GM12872 (cell line): Measurements from ENCODE around the gene BABAM1.

ENCODE experiments used
- TF ChIP-seq, protein P1 (sequence below): IDR thresholded peaks from 3 replicates; pipeline ENCODE4 v1.5.1; 2011; ENCODE audit warnings: low read depth, mild to moderate bottlenecking, low read length, moderate library complexity; ENCODE audit not compliant: insufficient read depth

Gene BABAM1

DNA sequence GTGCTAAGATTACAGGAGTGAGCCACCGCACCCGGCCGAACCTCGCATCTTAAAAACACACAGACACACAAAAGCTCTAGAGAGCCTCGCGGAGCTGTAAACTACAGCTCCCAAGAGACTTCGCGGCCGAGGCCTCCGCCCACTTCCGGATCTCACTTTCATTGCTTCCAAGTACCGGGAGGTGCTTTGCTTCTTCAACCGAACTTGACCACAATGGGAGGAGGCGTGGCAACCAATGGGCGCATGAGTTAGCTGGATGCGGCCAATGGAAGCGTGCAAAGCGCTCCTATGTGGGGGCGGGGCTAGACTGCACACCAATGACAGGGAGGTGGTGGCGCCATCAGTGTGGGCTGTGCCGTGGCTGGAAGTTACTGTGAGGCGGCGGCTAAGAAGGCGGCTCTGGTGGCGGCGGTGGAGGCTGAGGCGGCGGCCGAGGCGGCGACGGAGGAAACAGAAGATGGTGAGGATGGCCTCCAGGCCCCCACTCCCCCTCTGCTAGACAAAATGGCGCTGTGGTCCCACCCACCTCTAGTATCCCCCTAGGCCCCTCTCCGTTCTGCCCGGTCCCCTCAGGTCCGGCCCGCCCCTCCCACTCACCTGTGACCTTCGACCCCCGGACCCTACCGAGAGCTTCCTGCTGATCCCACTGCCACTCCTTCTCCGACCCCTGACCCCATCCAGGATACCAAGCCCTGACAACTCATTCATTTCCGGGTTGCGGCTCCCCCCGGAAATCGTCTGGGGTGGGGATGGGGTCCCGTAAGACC lies 42.1 kb downstream of the BABAM1 start, which contains the start of gene DDA1:
Gene DDA1 (plus strand): TSS at position 366 of the 767 bp plus-strand sequence. CDS start 92 bp downstream, at position 458.
- TF ChIP-seq, protein P1, sequence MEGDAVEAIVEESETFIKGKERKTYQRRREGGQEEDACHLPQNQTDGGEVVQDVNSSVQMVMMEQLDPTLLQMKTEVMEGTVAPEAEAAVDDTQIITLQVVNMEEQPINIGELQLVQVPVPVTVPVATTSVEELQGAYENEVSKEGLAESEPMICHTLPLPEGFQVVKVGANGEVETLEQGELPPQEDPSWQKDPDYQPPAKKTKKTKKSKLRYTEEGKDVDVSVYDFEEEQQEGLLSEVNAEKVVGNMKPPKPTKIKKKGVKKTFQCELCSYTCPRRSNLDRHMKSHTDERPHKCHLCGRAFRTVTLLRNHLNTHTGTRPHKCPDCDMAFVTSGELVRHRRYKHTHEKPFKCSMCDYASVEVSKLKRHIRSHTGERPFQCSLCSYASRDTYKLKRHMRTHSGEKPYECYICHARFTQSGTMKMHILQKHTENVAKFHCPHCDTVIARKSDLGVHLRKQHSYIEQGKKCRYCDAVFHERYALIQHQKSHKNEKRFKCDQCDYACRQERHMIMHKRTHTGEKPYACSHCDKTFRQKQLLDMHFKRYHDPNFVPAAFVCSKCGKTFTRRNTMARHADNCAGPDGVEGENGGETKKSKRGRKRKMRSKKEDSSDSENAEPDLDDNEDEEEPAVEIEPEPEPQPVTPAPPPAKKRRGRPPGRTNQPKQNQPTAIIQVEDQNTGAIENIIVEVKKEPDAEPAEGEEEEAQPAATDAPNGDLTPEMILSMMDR, result no peak

- TF ChIP-seq, protein P1, result no peak
Measured at GRCh38 chr19:17309965-17310461, 42.8 kb downstream of the BABAM1 start.

GRCh38 chr19:17311455-17312188 lies 44.4 kb downstream of the BABAM1 start:
- TF ChIP-seq, protein P1, result no peak

DNA sequence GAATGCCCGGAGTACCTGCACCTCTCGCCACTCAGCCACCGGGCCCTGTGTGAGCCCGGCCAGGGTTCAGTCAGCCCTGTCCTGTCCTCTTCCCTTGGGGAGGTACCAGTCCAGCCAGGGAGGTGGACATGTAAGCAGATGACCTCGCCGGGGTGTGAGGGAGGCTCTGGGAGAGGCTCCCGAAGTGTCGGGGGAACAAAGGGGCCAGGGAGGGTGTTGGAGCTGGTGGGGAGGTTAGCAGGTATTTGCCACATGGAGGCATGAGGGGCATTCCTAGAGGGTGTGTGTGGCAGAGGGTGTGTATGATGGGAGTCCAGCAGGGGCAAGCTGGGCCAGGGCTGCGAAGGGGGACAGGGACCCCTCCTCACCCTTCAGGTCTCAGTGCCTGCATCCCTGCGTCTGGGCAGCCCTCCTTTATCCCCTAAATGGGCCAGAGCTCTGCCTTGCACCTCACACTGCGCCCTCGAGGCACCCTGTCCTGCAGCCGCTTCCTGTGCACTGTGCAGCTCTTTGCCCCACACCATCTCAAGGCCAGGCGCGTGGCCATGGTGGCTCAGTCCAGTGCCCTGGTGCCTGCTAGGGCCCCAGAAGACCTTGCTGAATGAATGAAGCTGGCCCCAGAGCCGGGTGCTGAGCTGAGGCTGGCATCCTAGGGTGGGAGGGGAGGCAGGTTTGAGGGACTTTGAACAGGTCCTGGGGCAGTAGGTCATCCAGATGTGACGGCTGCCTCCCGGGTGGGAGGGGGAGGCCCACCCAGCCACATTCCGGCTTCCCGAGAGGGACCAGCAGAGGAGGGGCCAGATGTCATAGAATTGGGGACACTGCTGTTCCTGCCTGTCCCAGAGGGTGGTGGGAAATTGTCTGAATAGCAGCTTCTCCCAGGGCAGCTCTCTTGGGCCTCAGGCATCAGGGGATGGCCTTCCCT lies 45.2 kb downstream of the BABAM1 start:
- TF ChIP-seq, protein P1, result no peak

GRCh38 chr19:17314007-17314593 lies 46.9 kb downstream of the BABAM1 start:
- TF ChIP-seq, protein P1, result no peak

- TF ChIP-seq, protein P1, result no peak
Measured at GRCh38 chr19:17318966-17319365, 51.7 kb downstream of the BABAM1 start.
